GM12878 (cell line): ENCODE results near the gene BACE2. TPM values are rescaled to one million over a fixed set of nuclear protein-coding genes. Genes with fewer than 3 reads are reported as not detected.

Source experiments
- ATAC-seq: fragments of 200-7000 bp; cut with Tn5 transposase; 3 replicates; pipeline ENCODE4 v1.9.1; 2020; ENCODE audit warnings: mild to moderate bottlenecking, moderate library complexity
- BruUV-seq: library from RNA; stranded (reverse); fragments of 400-500 nt; replicated peaks from 2 replicates; lab custom pipeline; 2021; lab: Mats Ljungman, UMichigan
- CTCF ChIA-PET: fragments of 300-600 bp; sonication (Branson Sonifier 250); formaldehyde crosslinking; extraction: SDS; loops from one replicate; lab custom pipeline; 2021; ENCODE audit warnings: inconsistent platforms; lab: Yijun Ruan, JAX
- POLR2A ChIA-PET: fragments of 350-600 bp; formaldehyde crosslinking; extraction: SDS; loops from one replicate; lab custom pipeline; 2021; ENCODE audit warnings: inconsistent platforms; lab: Charles Lee
- RAD21 ChIA-PET: fragments of 300-600 bp; sonication (Branson Sonifier 250); formaldehyde crosslinking; loops from one replicate; lab custom pipeline; 2023; ENCODE audit warnings: antibody characterized with exemption; ENCODE audit not compliant: unreplicated experiment; lab: Charles Lee
- SMC1A ChIA-PET: fragments of 300-600 bp; sonication (Branson Sonifier 250); formaldehyde crosslinking; loops from one replicate; lab custom pipeline; 2023; ENCODE audit not compliant: unreplicated experiment, uncharacterized antibody; lab: Charles Lee
- DNase-seq: peaks from one replicate; pipeline ENCODE4 v3.0.0-alpha.2; 2011; ENCODE audit warnings: low read depth, low spot score
- FAIRE-seq: peaks from 3 replicates; lab custom pipeline; 2011; peaks lifted over from hg19 to GRCh38; lab: Jason Lieb, UNC
- H2AFZ ChIP-seq: 2 replicates; pipeline ENCODE4 v1.6.0; 2011; ENCODE audit warnings: low read depth, low read length, control low read depth; ENCODE audit not compliant: control insufficient read depth
- H3K27ac ChIP-seq: 2 replicates; pipeline ENCODE4 v1.5.1; 2011; ENCODE audit warnings: control low read depth; ENCODE audit not compliant: control insufficient read depth, insufficient read depth
- H3K27me3 ChIP-seq, 2 experiments: replicated peaks in 1 of 2; 2 replicates each; pipeline versions ENCODE4 v1.6.0 to v1.6.1; 2011; ENCODE audit warnings: low read length in 1 of 2; ENCODE audit not compliant: control insufficient read depth in 2 of 2, insufficient read depth in 2 of 2
- H3K36me3 ChIP-seq, 2 experiments: 2 replicates each; pipeline ENCODE4 v1.5.1; 2011; ENCODE audit warnings: low read length in 1 of 2; ENCODE audit not compliant: control insufficient read depth in 2 of 2, insufficient read depth in 2 of 2
- H3K4me1 ChIP-seq: 2 replicates; pipeline ENCODE4 v1.6.1; 2011; ENCODE audit warnings: mild to moderate bottlenecking, low read length, moderate library complexity, mixed read lengths; ENCODE audit not compliant: control insufficient read depth, insufficient read depth
- H3K4me2 ChIP-seq: 2 replicates; pipeline ENCODE4 v1.6.0; 2011; ENCODE audit warnings: control low read depth; ENCODE audit not compliant: control insufficient read depth, insufficient read depth
- H3K4me3 ChIP-seq: fragments of 200-600 bp; sonication (generic); 2 replicates; pipeline ENCODE4 v1.5.1; 2016
- H3K79me2 ChIP-seq: 2 replicates; pipeline ENCODE4 v1.6.0; 2011; ENCODE audit warnings: low read length; ENCODE audit not compliant: control insufficient read depth, insufficient read depth
- H3K9ac ChIP-seq: 2 replicates; pipeline ENCODE4 v1.8.0; 2011; ENCODE audit warnings: low read length, control low read depth, mixed read lengths; ENCODE audit not compliant: control insufficient read depth, insufficient read depth
- H3K9me3 ChIP-seq: replicated peaks from 3 replicates; pipeline ENCODE4 v1.5.1; 2011; ENCODE audit warnings: mild to moderate bottlenecking, low read length; ENCODE audit not compliant: control insufficient read depth, insufficient read depth
- H4K20me1 ChIP-seq: 2 replicates; pipeline ENCODE4 v1.6.0; 2011; ENCODE audit not compliant: control insufficient read depth, insufficient read depth
- DPF2 ChIP-seq: fragments of 450-650 bp; IDR thresholded peaks from 2 replicates; pipeline ENCODE4 v1.6.1; 2017; ENCODE audit warnings: mild to moderate bottlenecking
- E2F4 ChIP-seq: IDR thresholded peaks from 2 replicates; pipeline ENCODE4 v1.6.1; 2012; ENCODE audit warnings: low read depth, low read length, improper control_type of control experiment
- EGR1 ChIP-seq, 2 experiments: IDR thresholded peaks; 1 replicate in 1 of 2; 2 replicates in 1 of 2; pipeline ENCODE4 v1.6.1; 2011 to 2012; ENCODE audit warnings: low read depth in 2 of 2, low read length in 2 of 2, borderline replicate concordance in 1 of 2, mild to moderate bottlenecking in 1 of 2, moderate library complexity in 1 of 2
- IKZF2 ChIP-seq, 2 experiments: fragments of 450-650 bp; IDR thresholded peaks; 2 replicates each; pipeline ENCODE4 v1.6.1; 2017; ENCODE audit warnings: mild to moderate bottlenecking in 2 of 2, moderate library complexity in 2 of 2
- KDM1A ChIP-seq: fragments of 200-600 bp; sonication (generic); IDR thresholded peaks from 2 replicates; pipeline ENCODE4 v1.6.1; 2016; ENCODE audit warnings: borderline replicate concordance
- SMAD1 ChIP-seq: fragments of 450-650 bp; IDR thresholded peaks from 2 replicates; pipeline ENCODE4 v1.6.1; 2018; ENCODE audit warnings: mild to moderate bottlenecking, low read depth; ENCODE audit not compliant: partially characterized antibody
- SMC3 ChIP-seq: IDR thresholded peaks from 2 replicates; pipeline ENCODE4 v1.6.1; 2011; ENCODE audit warnings: low read length, improper control_type of control experiment, borderline replicate concordance
- SP1 ChIP-seq: IDR thresholded peaks from one replicate; pipeline ENCODE4 v1.6.1; 2011; ENCODE audit warnings: low read depth, low read length
- SUPT20H ChIP-seq: IDR thresholded peaks from 2 replicates; pipeline ENCODE4 v1.6.1; 2011; ENCODE audit warnings: low read depth, mild to moderate bottlenecking, low read length, moderate library complexity, borderline replicate concordance; ENCODE audit not compliant: control insufficient read depth
- SUZ12 ChIP-seq: fragments of 200-600 bp; sonication (generic); IDR thresholded peaks from one replicate; pipeline ENCODE4 v1.6.1; 2018; ENCODE audit warnings: antibody characterized with exemption, mild to moderate bottlenecking; ENCODE audit not compliant: unreplicated experiment
- USF2 ChIP-seq: IDR thresholded peaks from 2 replicates; pipeline ENCODE4 v1.6.1; 2011; ENCODE audit warnings: low read depth, low read length, improper control_type of control experiment, borderline replicate concordance
- ZSCAN29 ChIP-seq: fragments of 450-650 bp; IDR thresholded peaks from 2 replicates; pipeline ENCODE4 v1.6.1; 2017; ENCODE audit warnings: mild to moderate bottlenecking, moderate library complexity
- WGBS: methylation state at CpG from one replicate; pipeline ENCODE4 v1.1.6; 2016; ENCODE audit warnings: low lambda C conversion rate; ENCODE audit not compliant: insufficient replicate concordance, insufficient coverage; ENCODE audit errors: missing lambda C conversion rate; 5-methylcytosine and 5-hydroxymethylcytosine counted together
- in situ Hi-C: fragments of 300-500 bp; cut with MboI; formaldehyde crosslinking; loops from 9 replicates; pipeline ENCODE4 v1.14.3; 2018; ENCODE audit warnings: mixed read lengths
- intact Hi-C: fragments of 100-400 bp; cut with micrococcal nuclease; formaldehyde crosslinking; loops from one replicate; pipeline ENCODE4 v1.14.2; 2022; ENCODE audit not compliant: unreplicated experiment
- polyA plus RNA-seq, 11 experiments: library from polyadenylated mRNA; depleted of rRNA in 4 of 11; unstranded in 6 of 11; stranded (reverse) in 5 of 11; fragments of >200 nt; fragmentation: Nextera tagmentation in 4 of 11; fragmentation: Illumina TruSeq in 1 of 11; extraction: Ambion mirVana in 4 of 11; extraction: Trizol in 1 of 11; gene quantifications; 1 replicate in 1 of 11; 2 replicates in 10 of 11; pipeline versions ENCODE4 v1.2.1 to v1.2.3, GENCODE V29; 2011 to 2016; ENCODE audit warnings: inconsistent platforms in 2 of 11, missing spikeins in 2 of 11, low read depth in 1 of 11
- total RNA-seq, 4 experiments: library from RNA; depleted of rRNA in 3 of 4; stranded (reverse); fragments of >200 nt in 3 of 4; fragmentation: Illumina TruSeq in 1 of 4; extraction: Trizol in 1 of 4; gene quantifications; 2 replicates each; pipeline versions ENCODE4 v1.2.1 to v1.2.3, GENCODE V29; 2013 to 2021

The BACE2 gene
- total and polyA plus RNA-seq, 10 of the 15 experiments (the other 5 are each of a cell fraction or from before 2014, with no cell fraction given) = 0.04 to 0.69 (median 0.18) TPM; not detected in 5

GRCh38 chr21:41232013-41232412 lies 64.1 kb downstream of the BACE2 start:
- TF ChIP-seq DPF2 (no peak), SMAD1 (no peak), EGR1 (IDR thresholded peaks at IDR 0.05; ENCODE audit: borderline replicate concordance in 1 of 2, low read depth in 2 of 2, low read length in 2 of 2) (no peak), E2F4 (no peak), ZSCAN29 (no peak), KDM1A (no peak), SP1 (no peak), SMC3 (no peak), SUZ12 (no peak), SUPT20H (no peak), IKZF2 (IDR thresholded peaks at IDR 0.05) (no peak), USF2 (no peak)
- in situ Hi-C loops = no loop called here
- Histone ChIP-seq H3K27me3 (peaks cover 0 to 6% of the 10 kb centered on the region in 2 experiments; a peak in 2 of 4 replicates), H4K20me1 (no peaks in the 10 kb centered on the region), H3K79me2 (no peaks in the 10 kb centered on the region), H3K4me1 (no peaks in the 10 kb centered on the region; the same call in 1 of the 2 replicates), H3K27ac (no peak overlapping the region), H3K4me2 (no peak overlapping the region), H3K9me3 (no peaks in the 10 kb centered on the region; the same call in 2 of the 3 replicates), H3K36me3 (no peaks in the 10 kb centered on the region), H3K4me3 (no peak overlapping the region), H3K9ac (no peak overlapping the region), H2AFZ (no peak overlapping the region)
- BruUV-seq = no TSS peak
- ChIA-PET RAD21 (no interaction called here), CTCF (interaction anchor here (0.6 kb wide), 1 partner anchor 413 kb away, joined by 4 read pairs; no protein-coding TSS in a partner anchor), SMC1A (no interaction called here), POLR2A (no interaction called here)
- FAIRE-seq = no peak
- WGBS = 2% methylated on average over 10 of the region's 10 CpGs
- intact Hi-C loops = no loop called here
- ATAC-seq = no peak
- DNase-seq = no peak
